HG02610 (cell line): ENCODE data around the gene MYCBP2.
A peak's percentile ranks its signal among the peaks of the same experiment; 100 is the strongest.
"Not testable (repeated sequence)": the region's sequence is repeated elsewhere in the genome, so short reads cannot be mapped to it uniquely, and the experiment has no call there.

Experiments
- ATAC-seq: cut with Tn5 transposase; IDR thresholded peaks from one replicate; pipeline ENCODE4 v1.9.1; 2021; ENCODE audit warnings: mild to moderate bottlenecking, moderate library complexity; ENCODE audit not compliant: unreplicated experiment

Gene MYCBP2

GRCh38 chr13:77339408-77339807, 12.5 kb upstream of the MYCBP2 start:
- peak; percentile 71 for ATAC-seq

GRCh38 chr13:77338961-77339401, 12.1 kb upstream of the MYCBP2 start:
- peak; percentile 63 for ATAC-seq

GRCh38 chr13:77338329-77338728, 11.4 kb upstream of the MYCBP2 start:
- ATAC-seq = peak; percentile 20

- no peak for ATAC-seq
Measured at GRCh38 chr13:77337159-77337558, 10.3 kb upstream of the MYCBP2 start.

GRCh38 chr13:77335543-77335942, 8.6 kb upstream of the MYCBP2 start:
- ATAC-seq = no peak

GRCh38 chr13:77333594-77333993, 6.7 kb upstream of the MYCBP2 start:
- ATAC-seq = no peak

- ATAC-seq = no peak
Measured at GRCh38 chr13:77331421-77331820, 4.5 kb upstream of the MYCBP2 start.

GRCh38 chr13:77329911-77330584, 3.2 kb upstream of the MYCBP2 start:
- no peak for ATAC-seq

GRCh38 chr13:77329133-77329910, 2.4 kb upstream of the MYCBP2 start:
- ATAC-seq = peak; percentile 61

GRCh38 chr13:77328819-77329132, 1.9 kb upstream of the MYCBP2 start:
- ATAC-seq = peak; percentile 11

GRCh38 chr13:77325371-77325980, 1.4 kb downstream of the MYCBP2 start:
- ATAC-seq = no peak

GRCh38 chr13:77323858-77324257, 3.0 kb downstream of the MYCBP2 start:
- ATAC-seq = no peak

GRCh38 chr13:77319536-77319935, 7.4 kb downstream of the MYCBP2 start:
- ATAC-seq = no peak

- no peak for ATAC-seq
Measured at GRCh38 chr13:77318741-77319140, 8.2 kb downstream of the MYCBP2 start.

- no peak for ATAC-seq
Measured at GRCh38 chr13:77316430-77316829, 10.5 kb downstream of the MYCBP2 start.

GRCh38 chr13:77315509-77315908, 11.4 kb downstream of the MYCBP2 start:
- not testable (repeated sequence) for ATAC-seq

- no peak for ATAC-seq
Measured at GRCh38 chr13:77313923-77314322, 13.0 kb downstream of the MYCBP2 start.

- ATAC-seq = no peak
Measured at GRCh38 chr13:77312311-77312710, 14.6 kb downstream of the MYCBP2 start.

- ATAC-seq = no peak
Measured at GRCh38 chr13:77310579-77311279, 16.2 kb downstream of the MYCBP2 start.

- ATAC-seq = no peak
Measured at GRCh38 chr13:77310161-77310560, 16.7 kb downstream of the MYCBP2 start.

- ATAC-seq = no peak
Measured at GRCh38 chr13:77309254-77309653, 17.6 kb downstream of the MYCBP2 start.
